OCI-LY7 (cell line): Measurements from ENCODE around the gene GK.

Source experiments
- EZH2phosphoT487 ChIP-seq: fragments of 200-600 bp; sonication (generic); IDR thresholded peaks from 2 replicates; pipeline ENCODE4 v1.6.1; 2018; ENCODE audit warnings: low read depth, borderline replicate concordance, mild to moderate bottlenecking, mixed run types, antibody characterized with exemption, low read length, moderate library complexity, mixed read lengths
- TF ChIP-seq, protein P1 (sequence below): fragments of 200-600 bp; sonication (generic); conservative IDR thresholded peaks from 2 replicates; pipeline ENCODE4 v1.5.1; 2014; ENCODE audit warnings: mild to moderate bottlenecking, antibody characterized with exemption, low read length, moderate library complexity, mixed read lengths

DNA sequence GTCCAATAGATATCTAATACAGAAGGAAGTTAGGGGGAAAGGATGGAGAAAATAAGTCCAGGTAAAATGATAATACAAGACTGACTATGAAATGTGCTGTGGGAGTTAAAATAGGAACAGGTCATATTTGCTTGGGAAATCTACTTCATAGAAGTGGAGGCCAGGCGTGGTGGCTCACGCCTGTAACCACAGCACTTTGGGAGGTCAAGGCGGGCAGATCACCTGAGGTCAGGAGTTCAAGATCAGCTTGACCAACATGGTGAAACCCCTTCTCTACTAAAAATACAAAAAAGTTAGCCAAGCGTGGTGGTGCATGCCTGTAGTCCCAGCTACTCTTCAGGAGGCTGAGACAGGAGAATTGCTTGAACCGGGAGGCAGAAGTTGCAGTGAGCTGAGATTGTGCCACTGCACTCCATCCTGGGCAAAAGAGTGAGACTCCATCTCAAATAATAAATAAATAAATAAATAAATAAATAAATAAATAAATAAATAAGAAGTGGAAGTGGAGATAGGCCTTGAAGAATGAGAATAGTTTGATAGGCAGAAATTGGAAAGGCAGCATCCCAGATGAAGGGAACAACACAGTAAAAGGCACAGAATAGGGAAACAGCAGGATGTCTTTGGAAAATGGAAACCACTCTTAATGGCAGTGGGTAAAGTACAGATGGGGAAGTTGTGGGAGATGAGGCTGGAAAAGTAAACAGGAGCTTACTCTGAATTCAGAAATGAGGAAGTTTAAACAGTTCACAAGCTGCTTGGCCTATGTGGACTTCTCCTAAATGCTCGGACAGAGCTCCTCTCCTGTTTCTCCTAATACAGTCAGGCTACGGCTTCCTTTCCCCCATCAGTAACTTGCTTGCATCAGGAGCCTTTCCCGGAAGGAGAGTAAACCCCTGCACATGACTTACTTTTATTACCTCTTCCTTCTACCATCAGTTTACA lies 15.1 kb upstream of the GK start:
- TF ChIP-seq, protein P1, sequence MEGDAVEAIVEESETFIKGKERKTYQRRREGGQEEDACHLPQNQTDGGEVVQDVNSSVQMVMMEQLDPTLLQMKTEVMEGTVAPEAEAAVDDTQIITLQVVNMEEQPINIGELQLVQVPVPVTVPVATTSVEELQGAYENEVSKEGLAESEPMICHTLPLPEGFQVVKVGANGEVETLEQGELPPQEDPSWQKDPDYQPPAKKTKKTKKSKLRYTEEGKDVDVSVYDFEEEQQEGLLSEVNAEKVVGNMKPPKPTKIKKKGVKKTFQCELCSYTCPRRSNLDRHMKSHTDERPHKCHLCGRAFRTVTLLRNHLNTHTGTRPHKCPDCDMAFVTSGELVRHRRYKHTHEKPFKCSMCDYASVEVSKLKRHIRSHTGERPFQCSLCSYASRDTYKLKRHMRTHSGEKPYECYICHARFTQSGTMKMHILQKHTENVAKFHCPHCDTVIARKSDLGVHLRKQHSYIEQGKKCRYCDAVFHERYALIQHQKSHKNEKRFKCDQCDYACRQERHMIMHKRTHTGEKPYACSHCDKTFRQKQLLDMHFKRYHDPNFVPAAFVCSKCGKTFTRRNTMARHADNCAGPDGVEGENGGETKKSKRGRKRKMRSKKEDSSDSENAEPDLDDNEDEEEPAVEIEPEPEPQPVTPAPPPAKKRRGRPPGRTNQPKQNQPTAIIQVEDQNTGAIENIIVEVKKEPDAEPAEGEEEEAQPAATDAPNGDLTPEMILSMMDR: no peak
- TF ChIP-seq EZH2phosphoT487: no peak
